Glomerular endothelial cell (primary cell): ENCODE data around the gene COPS7B. TPM values are rescaled to one million over a fixed set of nuclear protein-coding genes. Genes with fewer than 3 reads are reported as not detected.
A peak's percentile ranks its signal among the peaks of the same experiment; 100 is the strongest.
"Not testable (repeated sequence)": the region's sequence is repeated elsewhere in the genome, so short reads cannot be mapped to it uniquely, and the experiment has no call there.

Source experiments
- DNase-seq: peaks from one replicate; pipeline ENCODE4 v3.0.0-alpha.2; 2011; ENCODE audit warnings: low read depth, low spot score; ENCODE audit errors: extremely low read depth
- total RNA-seq: library from RNA; depleted of rRNA; stranded (reverse); fragments of >200 nt; gene quantifications from 2 replicates; pipeline ENCODE4 v1.2.3, GENCODE V29; 2015

The COPS7B gene
- 28.6 and 39.2 TPM in 2 replicates for total RNA-seq

DNA sequence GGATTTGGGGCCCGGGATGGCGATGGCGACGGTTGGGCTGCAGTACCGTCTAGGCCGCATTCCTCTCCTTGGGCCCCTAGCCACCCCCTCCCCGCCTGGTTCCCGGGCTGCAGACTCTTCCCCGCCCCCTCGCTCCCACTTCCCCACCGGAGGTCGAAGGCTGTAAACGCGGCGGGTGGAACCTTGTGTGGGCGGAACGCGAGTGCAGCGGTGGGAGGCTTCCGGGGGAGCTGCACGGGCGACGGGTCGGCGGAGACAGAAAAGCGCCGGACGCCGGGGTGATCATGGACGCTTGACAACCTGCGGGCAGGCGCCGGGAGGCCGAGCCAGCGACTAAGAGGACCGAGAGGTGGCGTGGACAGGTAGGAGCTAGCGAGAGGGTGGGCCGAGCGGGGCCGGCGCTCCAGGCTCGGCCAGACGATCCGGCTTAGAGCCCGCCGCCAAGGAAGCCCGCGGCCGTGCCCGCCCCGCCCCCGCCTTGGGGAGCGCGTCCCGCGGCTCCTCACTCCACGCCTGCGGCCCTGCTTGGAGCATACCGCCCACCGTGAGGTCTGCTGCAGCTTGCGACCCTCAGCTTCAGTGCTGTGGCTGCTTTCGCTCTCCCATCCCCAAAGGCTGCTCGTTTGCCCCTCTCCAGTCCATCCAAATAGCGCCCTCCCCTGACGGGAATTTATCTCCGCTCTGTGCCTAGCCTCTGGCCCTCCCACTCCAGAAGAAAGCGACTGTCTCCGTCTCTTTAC, at the start of gene COPS7B:
TSS of gene COPS7B (plus strand) at position 269 of the 740 bp plus-strand sequence. CDS start 2,126 bp downstream, outside the sequence.
- DNase-seq: no peak

GRCh38 chr2:231737761-231738160, 48.5 kb upstream of the COPS7B start:
- DNase-seq: no peak

DNA sequence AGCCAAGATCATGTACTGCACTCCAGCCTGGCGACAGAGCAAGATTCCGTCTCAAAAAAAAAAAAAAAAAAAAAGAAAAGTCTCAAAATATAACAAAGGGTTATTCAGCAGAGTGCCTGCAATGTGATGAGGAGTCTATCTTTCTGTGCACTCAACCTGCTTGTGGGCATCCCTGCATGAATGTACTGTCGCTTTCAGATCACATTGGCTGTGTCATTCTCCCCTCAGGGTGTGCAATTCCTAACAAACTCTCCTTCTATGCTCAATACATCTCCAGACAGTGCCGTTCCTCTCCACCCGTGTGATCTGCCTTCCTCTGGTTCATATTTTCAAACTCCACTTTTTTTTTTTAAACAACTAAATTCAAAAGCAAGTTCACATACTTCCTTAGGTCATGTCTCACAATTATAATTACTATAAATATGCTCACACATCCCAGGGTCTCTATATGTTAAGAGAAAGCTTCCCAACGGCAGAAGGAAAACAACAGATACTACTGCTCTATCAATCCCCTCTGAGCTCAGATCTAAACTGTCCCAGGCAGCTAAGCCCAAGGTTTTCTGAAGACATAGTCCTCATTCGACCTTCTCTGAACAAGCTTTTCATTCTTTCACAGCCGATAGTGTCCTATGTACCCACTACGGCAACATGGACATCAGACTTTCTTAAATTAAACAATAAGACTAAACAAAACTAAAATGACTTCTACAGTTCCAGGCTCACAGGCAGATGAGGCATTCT, 42.7 kb upstream of the COPS7B start:
- DNase-seq: no peak

GRCh38 chr2:231745303-231746038, 40.8 kb upstream of the COPS7B start:
- DNase-seq: no peak

GRCh38 chr2:231748153-231748896, 37.9 kb upstream of the COPS7B start:
- not testable (repeated sequence) for DNase-seq

DNA sequence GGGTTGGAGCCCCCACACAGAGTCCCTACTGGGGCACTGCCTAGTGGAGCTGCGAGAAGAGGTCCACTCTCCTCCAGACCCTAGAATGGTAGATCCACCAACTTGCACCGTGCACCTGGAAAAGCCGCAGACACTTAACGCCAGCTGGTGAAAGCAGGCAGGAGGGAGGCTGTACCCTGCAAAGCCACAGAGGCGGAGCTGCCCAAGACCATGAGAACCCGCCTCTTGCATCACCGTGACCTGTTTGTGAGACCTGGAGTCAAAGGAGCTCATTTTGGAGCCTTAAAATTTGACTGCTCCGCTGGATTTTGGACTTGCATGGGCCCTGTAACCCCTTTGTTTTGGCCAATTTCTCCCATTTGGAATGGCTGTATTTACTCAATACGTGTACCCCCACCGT, 37.2 kb upstream of the COPS7B start:
- DNase-seq: not testable (repeated sequence)

- no peak for DNase-seq
Observed at GRCh38 chr2:231751042-231751815, 35.0 kb upstream of the COPS7B start.

GRCh38 chr2:231752061-231752460, 34.2 kb upstream of the COPS7B start:
- no peak for DNase-seq

DNA sequence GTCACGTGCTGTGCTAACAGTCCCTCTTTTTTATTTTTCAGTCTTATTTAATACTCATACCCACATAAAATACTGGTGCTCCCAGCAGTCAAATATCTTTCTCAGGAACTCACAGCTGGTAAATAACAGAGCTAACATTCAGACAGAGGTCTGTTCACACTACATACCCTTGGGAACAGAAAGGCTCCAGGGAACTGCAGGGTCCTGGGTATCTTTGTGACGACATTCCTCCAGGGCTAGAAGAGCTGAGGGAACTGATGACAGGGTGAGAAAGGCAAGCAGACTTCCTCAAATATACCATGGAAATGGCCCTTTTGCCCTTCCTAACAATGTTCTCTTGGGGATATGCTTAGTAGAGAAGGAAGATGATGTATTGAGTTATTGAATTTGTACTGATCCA, 24.5 kb upstream of the COPS7B start:
- no peak for DNase-seq

DNA sequence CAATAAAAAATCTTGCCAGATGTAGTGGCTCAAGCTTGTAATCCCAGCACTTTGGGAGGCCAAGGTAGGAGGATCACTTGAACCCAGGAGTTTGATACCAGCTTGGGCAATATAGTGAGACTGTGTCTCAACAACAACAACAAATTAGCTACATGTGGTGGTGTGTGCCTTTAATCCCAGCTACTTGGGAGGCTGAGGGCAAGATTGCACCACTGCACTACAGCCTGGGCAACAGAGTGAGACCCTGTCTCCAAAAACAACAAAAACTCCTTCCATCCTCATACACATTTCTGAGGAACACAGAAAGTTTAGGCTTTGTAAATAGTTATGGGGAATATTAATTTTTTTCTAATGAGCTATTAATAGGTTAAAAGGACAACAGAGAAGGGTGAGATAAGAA, 22.1 kb upstream of the COPS7B start:
- DNase-seq: no peak

GRCh38 chr2:231764760-231765159, 21.5 kb upstream of the COPS7B start:
- DNase-seq: no peak

- DNase-seq: no peak
Observed at GRCh38 chr2:231765496-231765929, 20.7 kb upstream of the COPS7B start.

GRCh38 chr2:231769170-231770136, 16.8 kb upstream of the COPS7B start:
- DNase-seq: no peak

GRCh38 chr2:231780123-231780908, 5.9 kb upstream of the COPS7B start:
- DNase-seq: no peak

DNA sequence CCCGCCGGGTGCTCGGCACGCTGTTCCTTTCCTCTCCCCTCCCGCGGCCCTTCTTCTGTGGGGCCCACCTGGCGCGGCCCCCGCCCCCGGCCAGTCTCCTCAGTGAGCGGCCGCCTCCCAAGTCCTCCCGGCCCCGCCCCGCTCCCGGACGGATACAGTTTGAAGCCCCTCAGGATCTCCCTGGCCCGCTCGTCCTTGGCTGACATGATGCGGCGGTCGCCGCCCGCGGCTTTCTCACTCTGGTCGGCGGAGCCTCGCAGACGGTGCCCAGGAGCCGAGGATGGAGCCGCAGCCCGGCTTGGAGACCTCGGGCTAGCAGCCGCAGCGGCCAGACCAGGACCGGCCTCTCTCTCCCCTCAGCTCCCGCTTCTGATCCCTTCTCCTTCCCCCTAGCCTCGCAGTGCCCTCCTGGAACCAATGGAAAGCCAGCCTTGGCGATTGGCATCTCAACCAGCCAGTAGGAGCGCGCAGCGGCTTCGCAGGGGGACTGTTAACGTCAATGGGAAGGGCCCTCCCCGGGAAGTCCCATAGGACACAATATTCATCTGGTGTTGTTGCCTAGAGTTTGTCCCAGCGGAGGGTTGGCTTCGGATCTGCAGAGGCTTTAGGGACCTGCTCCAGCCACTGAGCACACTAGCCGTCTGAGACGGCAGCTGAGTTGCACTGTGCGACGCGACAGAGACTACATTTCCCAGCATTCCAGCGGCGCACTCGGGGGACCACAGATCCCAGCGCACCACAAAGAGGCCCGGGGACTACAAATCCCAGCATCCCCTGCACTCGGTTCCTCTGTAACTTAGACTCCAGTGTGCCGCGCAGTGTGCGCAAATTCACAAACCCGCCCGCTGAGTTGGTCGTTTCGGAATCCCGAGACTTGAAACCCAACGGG, 5.1 kb upstream of the COPS7B start, which contains the start of gene PDE6D:
TSS of gene PDE6D (minus strand) at position 374 of the 889 bp plus-strand sequence. CDS start at position 206, 168 bp downstream.
- DNase-seq: peak; percentile 93

DNA sequence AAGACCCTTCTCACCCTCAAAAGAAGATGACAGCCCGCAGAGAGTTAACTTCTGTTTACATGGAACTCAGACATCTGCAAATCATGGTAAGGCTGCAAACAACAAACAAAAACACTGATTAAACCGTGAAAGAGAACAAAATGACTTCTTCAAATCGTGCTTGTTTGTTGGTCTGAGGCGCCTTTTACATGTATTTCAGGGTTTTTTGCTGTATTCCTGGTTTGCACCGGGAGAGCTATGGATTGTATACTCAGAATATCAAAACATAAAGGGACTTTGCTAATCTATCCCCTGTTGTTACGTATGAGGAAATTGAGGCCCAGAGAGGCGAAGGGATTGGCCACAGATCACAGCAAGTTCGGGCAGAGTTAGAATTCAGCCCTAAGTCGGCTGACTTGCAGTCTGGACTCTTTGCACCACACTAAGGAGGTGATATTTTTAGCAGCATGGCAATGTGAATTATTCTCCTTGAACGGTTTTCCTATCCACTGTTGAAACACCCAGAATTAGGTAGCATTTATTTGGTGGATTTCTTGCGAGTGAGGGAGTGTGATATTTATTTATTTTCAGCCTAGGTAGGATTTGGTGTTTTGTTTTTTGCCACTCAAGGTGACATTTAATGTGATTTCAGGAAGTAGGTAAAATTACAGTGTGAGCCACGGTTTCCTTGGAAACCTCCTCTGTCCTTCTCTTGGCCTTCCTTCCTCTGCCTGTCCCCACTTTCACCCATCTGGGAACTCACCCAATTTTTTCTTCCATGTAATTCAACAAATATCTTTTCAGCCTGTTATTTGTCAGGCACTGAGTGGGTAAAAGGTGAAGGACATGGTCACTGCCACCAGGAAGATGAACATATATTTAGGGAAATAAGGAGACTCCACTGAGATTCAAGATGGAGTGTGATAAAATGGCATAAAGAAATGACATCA, 4.2 kb upstream of the COPS7B start:
- no peak for DNase-seq
